Upper lobe of right lung (tissue), 1 donor: ENCODE results near the gene C19orf12. TPM values are rescaled to one million over a fixed set of nuclear protein-coding genes. Genes with fewer than 3 reads are reported as not detected.

Experiments used
- ATAC-seq: fragments of 200-7000 bp; cut with Tn5 transposase; one replicate; pipeline ENCODE4 v1.9.1; 2020; ENCODE audit warnings: mild to moderate bottlenecking, moderate library complexity
- DNase-seq: peaks from one replicate; pipeline ENCODE4 v3.0.0-alpha.2; 2020
- H3K27ac ChIP-seq: fragments of 200-600 bp; one replicate; pipeline ENCODE4 v1.8.0; 2022
- H3K27me3 ChIP-seq: fragments of 200-600 bp; one replicate; pipeline ENCODE4 v1.8.0; 2022; ENCODE audit warnings: mild to moderate bottlenecking
- H3K36me3 ChIP-seq: fragments of 200-600 bp; one replicate; pipeline ENCODE4 v1.8.0; 2022
- H3K4me1 ChIP-seq: fragments of 200-600 bp; one replicate; pipeline ENCODE4 v1.8.0; 2022
- H3K4me3 ChIP-seq: fragments of 200-600 bp; one replicate; pipeline ENCODE4 v1.8.0; 2022; ENCODE audit warnings: mild to moderate bottlenecking
- H3K9me3 ChIP-seq: fragments of 200-600 bp; one replicate; pipeline ENCODE4 v1.8.0; 2022
- intact Hi-C: fragments of 100-400 bp; cut with DNase I; formaldehyde crosslinking; loops from one replicate; pipeline ENCODE4 v1.11.0; 2022
- long read RNA-seq: library from polyadenylated mRNA; unstranded; transcript quantifications from one replicate; pipeline ENCODE4 v2.0.0, GENCODE V29; 2021
- total RNA-seq: library from RNA; stranded (reverse); fragmentation: NEBNext Ultra II Directional; extraction: Animal tissue kit (Norgen Biotek cat#: 25700); gene quantifications from one replicate; pipeline ENCODE4 v1.2.1, GENCODE V29; 2021
- TF ChIP-seq, protein P1 (sequence below): fragments of 200-600 bp; IDR thresholded peaks from one replicate; pipeline ENCODE4 v1.8.0; 2022; ENCODE audit warnings: antibody characterized with exemption
- donor health status: DM: no; HTN: yes; CAD: no; lungs with severe emphysema.

The C19orf12 gene
- 22.1 TPM for total RNA-seq
- long read RNA-seq, full-length matches to known transcripts, result 31 of 40 reads
- long read RNA-seq, partial matches to known transcripts, result 4 of 40 reads
- long read RNA-seq, other reads (novel, unspliced or antisense), result 5 of 40 reads

- H3K36me3 ChIP-seq, result no peaks in the 10 kb centered on the region
- H3K27ac ChIP-seq, result peak within 1 kb of the TSS; percentile 99
- DNase-seq, result peak; percentile 88
- H3K9me3 ChIP-seq, result no peaks in the 10 kb centered on the region
- no peaks in the 10 kb centered on the region for H3K27me3 ChIP-seq
- H3K4me1 ChIP-seq, result peaks cover 22% of the 10 kb centered on the region
- TF ChIP-seq, protein P1, sequence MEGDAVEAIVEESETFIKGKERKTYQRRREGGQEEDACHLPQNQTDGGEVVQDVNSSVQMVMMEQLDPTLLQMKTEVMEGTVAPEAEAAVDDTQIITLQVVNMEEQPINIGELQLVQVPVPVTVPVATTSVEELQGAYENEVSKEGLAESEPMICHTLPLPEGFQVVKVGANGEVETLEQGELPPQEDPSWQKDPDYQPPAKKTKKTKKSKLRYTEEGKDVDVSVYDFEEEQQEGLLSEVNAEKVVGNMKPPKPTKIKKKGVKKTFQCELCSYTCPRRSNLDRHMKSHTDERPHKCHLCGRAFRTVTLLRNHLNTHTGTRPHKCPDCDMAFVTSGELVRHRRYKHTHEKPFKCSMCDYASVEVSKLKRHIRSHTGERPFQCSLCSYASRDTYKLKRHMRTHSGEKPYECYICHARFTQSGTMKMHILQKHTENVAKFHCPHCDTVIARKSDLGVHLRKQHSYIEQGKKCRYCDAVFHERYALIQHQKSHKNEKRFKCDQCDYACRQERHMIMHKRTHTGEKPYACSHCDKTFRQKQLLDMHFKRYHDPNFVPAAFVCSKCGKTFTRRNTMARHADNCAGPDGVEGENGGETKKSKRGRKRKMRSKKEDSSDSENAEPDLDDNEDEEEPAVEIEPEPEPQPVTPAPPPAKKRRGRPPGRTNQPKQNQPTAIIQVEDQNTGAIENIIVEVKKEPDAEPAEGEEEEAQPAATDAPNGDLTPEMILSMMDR, result no peak
- intact Hi-C loops, result no loop called here
- ATAC-seq, result peak; percentile 90
- peak within 1 kb of the TSS; percentile 87 for H3K4me3 ChIP-seq
These were observed at the start of gene C19orf12 for GRCh38 chr19:29714953-29715700. C19orf12 (minus strand) TSS chr19:29715261; CDS start chr19:29708413, 6,848 bp downstream.

GRCh38 chr19:29764361-29764760, 49.3 kb upstream of the C19orf12 start:
- no peaks in the 10 kb centered on the region for H3K36me3 ChIP-seq
- H3K27ac ChIP-seq, result no peak overlapping the region
- H3K9me3 ChIP-seq, result no peaks in the 10 kb centered on the region
- intact Hi-C loops, result no loop called here
- H3K4me3 ChIP-seq, result no peak overlapping the region
- no peak for ATAC-seq
- H3K27me3 ChIP-seq, result no peaks in the 10 kb centered on the region
- no peak for DNase-seq
- no peaks in the 10 kb centered on the region for H3K4me1 ChIP-seq
- TF ChIP-seq, protein P1, result no peak

DNA sequence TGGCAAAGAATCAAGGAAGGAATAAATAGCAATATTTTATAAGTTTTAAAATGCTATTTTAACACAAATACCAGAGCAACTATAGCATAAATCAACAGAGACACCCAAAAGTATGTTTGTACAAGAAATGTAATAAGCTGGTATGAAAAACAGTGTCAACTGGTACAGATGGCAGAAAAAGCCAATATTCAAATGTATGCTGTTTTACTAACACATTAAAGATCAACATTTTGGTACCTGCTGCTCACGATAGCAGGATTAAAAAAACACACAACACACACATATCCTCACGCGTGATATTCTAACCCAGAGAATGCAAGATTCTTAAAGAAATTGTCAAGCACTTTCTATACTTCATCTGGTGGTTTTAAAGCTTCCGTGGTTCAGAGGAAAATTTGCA, 48.1 kb upstream of the C19orf12 start:
- intact Hi-C loops, result no loop called here
- no peaks in the 10 kb centered on the region for H3K36me3 ChIP-seq
- ATAC-seq (no peak), DNase-seq (no peak)
- no peak overlapping the region for H3K27ac ChIP-seq
- TF ChIP-seq, protein P1, result no peak
- no peaks in the 10 kb centered on the region for H3K4me1 ChIP-seq
- H3K9me3 ChIP-seq, result no peaks in the 10 kb centered on the region
- no peak overlapping the region for H3K4me3 ChIP-seq
- no peaks in the 10 kb centered on the region for H3K27me3 ChIP-seq

DNA sequence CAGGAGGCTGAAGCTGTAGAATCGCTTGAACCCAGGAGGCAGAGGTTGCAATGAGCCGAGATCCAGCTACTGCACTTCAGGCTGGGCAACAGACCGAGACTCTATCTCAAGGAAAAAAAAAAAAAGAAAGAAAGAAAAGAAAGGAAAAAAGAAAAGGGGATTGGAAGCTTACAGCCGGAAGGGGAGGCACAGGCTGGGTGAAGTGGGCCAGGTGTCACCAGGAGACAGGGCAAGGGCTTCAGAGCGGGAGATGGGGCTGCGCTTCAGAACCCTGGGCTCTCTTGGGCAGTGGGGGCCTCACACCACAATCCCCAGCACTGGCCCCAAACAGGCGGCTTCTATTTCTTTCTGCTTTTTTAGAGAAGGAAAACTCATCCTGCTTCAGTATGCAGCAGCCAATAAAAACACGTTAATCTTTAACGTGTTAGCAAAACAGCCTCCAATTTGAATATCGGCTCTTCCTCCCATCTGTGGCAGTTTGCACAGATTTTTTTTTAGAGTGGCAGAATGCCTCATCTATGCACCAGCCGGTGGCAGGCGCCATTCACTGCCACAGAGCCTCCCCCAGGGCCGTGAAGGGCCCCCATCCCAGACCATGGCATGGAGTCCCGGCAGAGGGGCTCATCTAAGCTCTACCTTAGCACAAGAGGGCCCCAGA, 46.6 kb upstream of the C19orf12 start:
- Histone ChIP-seq H3K9me3 (no peaks in the 10 kb centered on the region), H3K4me1 (no peaks in the 10 kb centered on the region), H3K27me3 (no peaks in the 10 kb centered on the region), H3K36me3 (no peaks in the 10 kb centered on the region), H3K4me3 (no peak overlapping the region), H3K27ac (no peak overlapping the region)
- ATAC-seq, result no peak
- intact Hi-C loops, result no loop called here
- DNase-seq, result no peak
- TF ChIP-seq, protein P1, result no peak

DNA sequence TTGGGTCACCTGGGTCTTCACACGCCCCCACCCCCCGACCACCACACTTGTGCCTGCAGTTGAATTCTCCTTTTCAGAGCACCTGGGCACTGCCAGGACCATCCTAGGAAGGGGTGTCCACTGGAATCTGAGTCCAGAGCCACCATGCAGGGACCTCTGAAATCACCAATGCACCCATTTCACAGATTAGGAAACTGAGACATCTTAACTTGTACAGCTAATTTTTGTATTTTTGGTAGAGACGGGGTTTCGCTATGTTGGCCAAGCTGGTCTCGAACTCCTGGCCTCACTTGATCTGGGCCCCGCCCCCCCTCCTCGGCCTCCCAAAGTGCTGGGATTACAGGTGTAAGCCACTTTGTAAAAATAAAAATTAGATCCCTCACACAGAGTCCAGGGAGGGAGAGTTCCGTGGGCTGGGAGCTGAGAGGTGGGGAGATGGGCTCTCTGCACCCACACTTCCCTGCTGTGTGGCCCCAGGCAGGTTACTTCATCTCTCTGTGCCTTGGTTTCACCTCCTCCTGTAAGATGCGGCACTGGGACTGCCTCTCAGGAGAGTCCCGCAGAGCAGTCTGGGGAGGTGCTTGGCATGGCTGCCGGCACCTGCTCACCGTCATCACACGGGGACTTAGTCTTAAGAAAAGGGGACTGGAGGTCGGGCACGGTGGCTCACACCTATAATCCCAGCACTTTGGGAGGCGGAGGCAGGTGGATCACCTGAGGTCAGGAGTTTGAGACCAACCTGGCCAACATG, 45.9 kb upstream of the C19orf12 start:
- Histone ChIP-seq H3K4me3 (no peak overlapping the region), H3K27me3 (no peaks in the 10 kb centered on the region), H3K9me3 (no peaks in the 10 kb centered on the region), H3K36me3 (no peaks in the 10 kb centered on the region), H3K4me1 (no peaks in the 10 kb centered on the region), H3K27ac (no peak overlapping the region)
- intact Hi-C loops, result no loop called here
- ATAC-seq, result no peak
- no peak for DNase-seq
- TF ChIP-seq, protein P1, result no peak
